MM.1S (cell line): ENCODE measurements around the gene CCND2.

ENCODE experiments used
- DNase-seq: peaks from one replicate; pipeline ENCODE4 v3.0.0-alpha.2; 2015
- H2AFZ ChIP-seq: fragments of 300-600 bp; sonication (generic); 2 replicates; pipeline ENCODE4 v1.6.0; 2016; ENCODE audit warnings: antibody characterized with exemption, low read length
- H3F3A ChIP-seq: fragments of 300-600 bp; sonication (generic); 2 replicates; pipeline ENCODE4 v1.6.1; 2016; ENCODE audit warnings: mild to moderate bottlenecking, antibody characterized with exemption, low read length, moderate library complexity, mixed read lengths; ENCODE audit not compliant: insufficient read depth
- H3K27ac ChIP-seq: fragments of 300-600 bp; sonication (generic); 2 replicates; pipeline ENCODE4 v1.5.1; 2016; ENCODE audit warnings: mild to moderate bottlenecking, low read length
- H3K27me3 ChIP-seq: fragments of 300-600 bp; sonication (generic); replicated peaks from 2 replicates; pipeline ENCODE4 v1.6.0; 2016; ENCODE audit warnings: low read length; ENCODE audit not compliant: insufficient read depth
- H3K36me3 ChIP-seq: fragments of 300-600 bp; sonication (generic); replicated peaks from 2 replicates; pipeline ENCODE4 v1.6.1; 2016; ENCODE audit warnings: mild to moderate bottlenecking, low read length, mixed read lengths; ENCODE audit not compliant: insufficient read depth
- H3K4me1 ChIP-seq: fragments of 300-600 bp; sonication (generic); 2 replicates; pipeline ENCODE4 v1.6.1; 2016; ENCODE audit warnings: low read length, mixed read lengths
- H3K4me2 ChIP-seq: fragments of 300-600 bp; sonication (generic); 2 replicates; pipeline ENCODE4 v1.6.0; 2016; ENCODE audit warnings: low read depth, low read length
- H3K4me3 ChIP-seq: fragments of 300-600 bp; sonication (generic); 2 replicates; pipeline ENCODE4 v1.5.1; 2016; ENCODE audit warnings: low read length, mixed read lengths
- H3K79me2 ChIP-seq: fragments of 300-600 bp; sonication (generic); 2 replicates; pipeline ENCODE4 v1.6.1; 2016; ENCODE audit warnings: mixed run types, low read length, mixed read lengths
- H3K9ac ChIP-seq: fragments of 300-600 bp; sonication (generic); 2 replicates; pipeline ENCODE4 v1.6.1; 2016; ENCODE audit warnings: low read length, mixed read lengths
- H3K9me2 ChIP-seq: fragments of 300-600 bp; sonication (generic); replicated peaks from 2 replicates; pipeline ENCODE4 v1.6.1; 2016; ENCODE audit warnings: mild to moderate bottlenecking, low read length, mixed read lengths; ENCODE audit not compliant: insufficient read depth
- H3K9me3 ChIP-seq: fragments of 300-600 bp; sonication (generic); replicated peaks from 2 replicates; pipeline ENCODE4 v1.6.1; 2016; ENCODE audit warnings: mild to moderate bottlenecking, low read length, mixed read lengths; ENCODE audit not compliant: insufficient read depth
- H4K20me1 ChIP-seq: fragments of 300-600 bp; sonication (generic); 2 replicates; pipeline ENCODE4 v1.6.1; 2016; ENCODE audit warnings: mild to moderate bottlenecking, low read length, moderate library complexity, mixed read lengths; ENCODE audit not compliant: insufficient read depth
- CTCF ChIP-seq: fragments of 300-600 bp; sonication (generic); IDR thresholded peaks from 2 replicates; pipeline ENCODE4 v1.5.1; 2016; ENCODE audit warnings: antibody characterized with exemption, low read length, mixed read lengths
- EZH2 ChIP-seq: fragments of 300-600 bp; sonication (generic); optimal IDR thresholded peaks from 2 replicates; pipeline ENCODE3; 2017; ENCODE audit warnings: low read depth, mild to moderate bottlenecking, antibody characterized with exemption, low read length, mixed read lengths
- EZH2phosphoT487 ChIP-seq: fragments of 300-600 bp; sonication (generic); IDR thresholded peaks from 2 replicates; pipeline ENCODE4 v1.6.1; 2018; ENCODE audit warnings: antibody characterized with exemption, low read length

The CCND2 gene

GRCh38 chr12:4251967-4252366 lies 21.6 kb upstream of the CCND2 start:
- TF ChIP-seq EZH2phosphoT487 (no peak), EZH2 (no peak), CTCF (no peak)

GRCh38 chr12:4252601-4253000 lies 21.0 kb upstream of the CCND2 start:
- Histone ChIP-seq H4K20me1 (no peaks in the 10 kb centered on the region), H3K27me3 (0 out of 2 replicates have a peak, but pooled peaks cover 5% of the 10 kb centered on the region), H2AFZ (no peak overlapping the region), H3F3A (no peaks in the 10 kb centered on the region), H3K9me3 (no peaks in the 10 kb centered on the region), H3K27ac (no peak overlapping the region), H3K4me2 (no peak overlapping the region), H3K9ac (no peak overlapping the region), H3K9me2 (no peaks in the 10 kb centered on the region), H3K79me2 (no peaks in the 10 kb centered on the region), H3K4me3 (no peak overlapping the region), H3K36me3 (no peaks in the 10 kb centered on the region), H3K4me1 (no peaks in the 10 kb centered on the region)
- no peak for DNase-seq
- TF ChIP-seq CTCF = no peak
- no peak for TF ChIP-seq EZH2
- TF ChIP-seq EZH2phosphoT487 = no peak

More at GRCh38 chr12:4251967-4252366, 21.6 kb upstream of the CCND2 start:
- Histone ChIP-seq H2AFZ (no peak overlapping the region), H3K4me2 (no peak overlapping the region), H3K27ac (no peak overlapping the region), H3K27me3 (0 out of 2 replicates have a peak, but pooled peaks cover 5% of the 10 kb centered on the region), H4K20me1 (no peaks in the 10 kb centered on the region), H3K9ac (no peak overlapping the region), H3K9me2 (no peaks in the 10 kb centered on the region), H3K79me2 (no peaks in the 10 kb centered on the region), H3K4me3 (no peak overlapping the region), H3F3A (peaks cover 1% of the 10 kb centered on the region; the same call in 1 of the 2 replicates), H3K9me3 (no peaks in the 10 kb centered on the region), H3K4me1 (peaks cover 1% of the 10 kb centered on the region), H3K36me3 (no peaks in the 10 kb centered on the region)
- DNase-seq = no peak

GRCh38 chr12:4256043-4256826 lies 17.3 kb upstream of the CCND2 start:
- Histone ChIP-seq H3K9me3 (no peaks in the 10 kb centered on the region), H3K79me2 (no peaks in the 10 kb centered on the region), H3K9ac (no peak overlapping the region), H3K27ac (no peak overlapping the region), H3K4me2 (no peak overlapping the region), H3K4me3 (no peak overlapping the region), H3K9me2 (no peaks in the 10 kb centered on the region), H2AFZ (no peak overlapping the region), H4K20me1 (no peaks in the 10 kb centered on the region), H3K36me3 (no peaks in the 10 kb centered on the region), H3F3A (no peaks in the 10 kb centered on the region), H3K27me3 (0 out of 2 replicates have a peak, but pooled peaks cover 5% of the 10 kb centered on the region), H3K4me1 (no peaks in the 10 kb centered on the region)
- TF ChIP-seq CTCF = no peak
- no peak for TF ChIP-seq EZH2
- no peak for TF ChIP-seq EZH2phosphoT487
- DNase-seq = no peak
